Dermis microvascular lymphatic vessel endothelial cell (primary cell): Measurements from ENCODE around the gene SYNE3. TPM values are rescaled to one million over a fixed set of nuclear protein-coding genes. Genes with fewer than 3 reads are reported as not detected.

Experiments used
- DNase-seq, 2 donors: peaks; one replicate each; pipeline versions ENCODE4 v3.0.0 to v3.0.0-alpha.2; 2010; ENCODE audit warnings: low read depth in 2 of 2
- total RNA-seq: library from RNA; depleted of rRNA; stranded (reverse); fragments of >200 nt; gene quantifications from 2 replicates; pipeline ENCODE4 v1.2.1, GENCODE V29; 2014

Gene SYNE3
- total RNA-seq, 1 donor from 2014 or later: 17.1 TPM

- no peak for DNase-seq
These were observed 41.5 kb downstream of the SYNE3 start for GRCh38 chr14:95474941-95475340.

GRCh38 chr14:95474486-95474885, 42.0 kb downstream of the SYNE3 start:
- peak in 1 of 2 donors; percentile 74 for DNase-seq

- no peak for DNase-seq
These were observed 43.6 kb downstream of the SYNE3 start for GRCh38 chr14:95472819-95473251.

- DNase-seq: no peak
These were observed 45.0 kb downstream of the SYNE3 start for GRCh38 chr14:95471476-95471875.

- DNase-seq: no peak
These were observed 45.4 kb downstream of the SYNE3 start for GRCh38 chr14:95471016-95471415.

GRCh38 chr14:95469134-95469481, 47.3 kb downstream of the SYNE3 start:
- DNase-seq: no peak

GRCh38 chr14:95468448-95469133, 47.9 kb downstream of the SYNE3 start:
- DNase-seq: no peak

- no peak for DNase-seq
These were observed 48.8 kb downstream of the SYNE3 start for GRCh38 chr14:95467657-95468056.

- no peak for DNase-seq
These were observed 49.2 kb downstream of the SYNE3 start for GRCh38 chr14:95467232-95467631.

Other genes starting within 250 kb of the SYNE3 start
- 0.26 and 0.63 TPM in 2 replicates for gene CLMN, start 196.7 kb downstream of the SYNE3 start, total RNA-seq
- gene GLRX5, start 18.4 kb upstream of the SYNE3 start, total RNA-seq: 31.6 and 41.7 TPM in 2 replicates
- not detected in 2 replicates for gene TCL1B, start 169.8 kb upstream of the SYNE3 start, total RNA-seq
- not detected in 2 replicates for gene TCL1A, start 197.5 kb upstream of the SYNE3 start, total RNA-seq